Natural killer cell treated with Interleukin-12 subunit alpha and Interleukin-12 subunit beta and Interleukin-15 and Interleukin-18, amount 100 ng/mL, for 72 hours (primary cell): ENCODE results near the gene C1orf226. TPM values are rescaled to one million over a fixed set of nuclear protein-coding genes. Genes with fewer than 3 reads are reported as not detected.

ENCODE experiments used
- ATAC-seq, 2 donors: fragments of 150-1000 bp; cut with Tn5 transposase in 1 of 2; sonication (Bioruptor Pico), chemical (Tn5 transposase) in 1 of 2; 2 replicates each; pipeline ENCODE4 v1.10.0; 2021
- DNase-seq: peaks from one replicate; pipeline ENCODE4 v3.0.0; 2022; ENCODE audit warnings: low spot score
- H3K27ac Mint-ChIP-seq, 2 donors: 1 replicate in 1 of 2; 2 replicates in 1 of 2; pipeline ENCODE4 v1.8.0; 2022; ENCODE audit warnings: mixed read lengths in 2 of 2, mild to moderate bottlenecking in 1 of 2, moderate library complexity in 1 of 2
- H3K27me3 Mint-ChIP-seq, 2 donors: 1 replicate in 1 of 2; 2 replicates in 1 of 2; pipeline ENCODE4 v1.8.0; 2022; ENCODE audit warnings: mixed read lengths in 2 of 2
- H3K36me3 Mint-ChIP-seq: one replicate; pipeline ENCODE4 v1.8.0; 2022; ENCODE audit warnings: mixed read lengths
- H3K4me1 Mint-ChIP-seq, 2 donors: 1 replicate in 1 of 2; 2 replicates in 1 of 2; pipeline ENCODE4 v1.8.0; 2022; ENCODE audit warnings: low read depth in 2 of 2, mixed read lengths in 2 of 2, mild to moderate bottlenecking in 1 of 2
- H3K4me3 Mint-ChIP-seq: one replicate; pipeline ENCODE4 v1.8.0; 2022; ENCODE audit warnings: mixed read lengths
- H3K9me3 Mint-ChIP-seq: 2 replicates; pipeline ENCODE4 v1.8.0; 2022; ENCODE audit warnings: mixed read lengths
- total RNA-seq, 2 donors: library from RNA; stranded (reverse); gene quantifications; one replicate each; pipeline ENCODE4 v1.2.3, GENCODE V29; 2022

The C1orf226 gene
- total RNA-seq, 2 donors from 2014 or later, result not detected

DNA sequence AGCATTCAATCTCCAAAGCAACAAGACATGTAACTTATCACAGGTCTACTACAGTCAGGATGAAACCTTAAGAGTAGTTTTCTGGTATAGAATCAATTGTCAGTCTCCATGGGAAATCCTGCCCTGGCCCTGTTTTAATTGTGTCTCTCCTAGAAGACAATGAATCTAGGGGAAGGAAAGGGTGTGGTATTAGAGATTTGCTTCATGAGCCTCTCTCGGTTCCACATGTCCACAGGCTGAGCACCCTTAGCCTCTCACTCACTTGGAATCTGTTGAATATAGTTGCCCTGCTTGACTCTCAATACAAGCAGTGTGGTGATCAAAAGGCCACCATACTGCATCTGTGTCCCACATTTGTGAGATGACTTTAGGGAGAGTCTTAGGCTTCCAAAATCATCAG lies 22.6 kb upstream of the C1orf226 start:
- Mint-ChIP-seq H3K27ac (no peak overlapping the region), H3K9me3 (no peaks in the 10 kb centered on the region), H3K4me3 (no peak overlapping the region), H3K27me3 (peaks cover 5 to 7% of the 10 kb centered on the region in 2 donors), H3K4me1 (peaks cover 0 to 7% of the 10 kb centered on the region in 2 donors), H3K36me3 (no peaks in the 10 kb centered on the region)
- ATAC-seq (no peak), DNase-seq (no peak)

GRCh38 chr1:162359523-162360236 lies 21.8 kb upstream of the C1orf226 start:
- H3K9me3 Mint-ChIP-seq, result no peaks in the 10 kb centered on the region
- no peak overlapping the region for H3K4me3 Mint-ChIP-seq
- no peak overlapping the region for H3K27ac Mint-ChIP-seq
- no peaks in the 10 kb centered on the region for H3K36me3 Mint-ChIP-seq
- no peak for ATAC-seq
- peaks cover 0 to 7% of the 10 kb centered on the region in 2 donors for H3K4me1 Mint-ChIP-seq
- H3K27me3 Mint-ChIP-seq, result peaks cover 5% of the 10 kb centered on the region in 2 donors
- no peak for DNase-seq

DNA sequence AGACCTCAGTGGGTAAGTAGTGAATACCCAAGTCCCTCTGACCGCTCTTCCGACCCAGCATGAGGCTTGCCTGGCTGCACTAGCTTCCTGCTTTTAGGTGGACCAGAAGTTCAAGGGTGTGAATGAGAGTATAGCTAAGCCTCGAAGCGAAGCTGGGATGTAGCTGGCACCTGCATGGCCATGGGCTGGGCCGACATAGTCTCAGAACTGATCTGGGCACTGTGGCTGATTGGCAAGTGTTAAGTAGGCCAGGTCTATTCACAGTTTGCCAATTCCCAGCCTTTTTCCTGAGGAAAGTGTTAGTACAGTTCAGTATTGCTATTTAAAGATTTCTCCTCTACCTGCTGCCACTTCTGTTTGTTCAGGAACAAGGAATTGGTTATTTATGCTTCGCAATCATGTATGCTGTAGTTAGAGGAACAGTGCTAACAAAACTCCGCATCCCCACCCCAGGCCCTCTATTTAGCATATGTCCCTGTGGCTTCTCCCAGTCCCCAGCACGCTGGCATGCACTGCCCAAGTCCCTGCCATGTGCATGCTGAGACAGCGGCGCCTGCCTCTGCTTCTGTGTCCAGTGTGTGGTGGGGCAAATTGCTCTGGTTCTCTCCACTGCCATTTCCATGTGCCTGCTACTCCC lies 21.2 kb upstream of the C1orf226 start:
- peaks cover 0 to 7% of the 10 kb centered on the region in 2 donors for H3K4me1 Mint-ChIP-seq
- H3K4me3 Mint-ChIP-seq, result no peak overlapping the region
- DNase-seq (no peak), ATAC-seq (peak in 1 of 2 donors; percentile 31)
- no peaks in the 10 kb centered on the region for H3K36me3 Mint-ChIP-seq
- no peak overlapping the region for H3K27ac Mint-ChIP-seq
- no peaks in the 10 kb centered on the region for H3K9me3 Mint-ChIP-seq
- peaks cover 5% of the 10 kb centered on the region in 2 donors for H3K27me3 Mint-ChIP-seq

- Mint-ChIP-seq H3K9me3 (no peaks in the 10 kb centered on the region), H3K4me3 (no peak overlapping the region), H3K27ac (no peak overlapping the region), H3K4me1 (peaks cover 0 to 7% of the 10 kb centered on the region in 2 donors), H3K36me3 (no peaks in the 10 kb centered on the region), H3K27me3 (peaks cover 5% of the 10 kb centered on the region in 2 donors)
- DNase-seq (no peak), ATAC-seq (no peak)
Measured at GRCh38 chr1:162360874-162361260, 20.7 kb upstream of the C1orf226 start.

DNA sequence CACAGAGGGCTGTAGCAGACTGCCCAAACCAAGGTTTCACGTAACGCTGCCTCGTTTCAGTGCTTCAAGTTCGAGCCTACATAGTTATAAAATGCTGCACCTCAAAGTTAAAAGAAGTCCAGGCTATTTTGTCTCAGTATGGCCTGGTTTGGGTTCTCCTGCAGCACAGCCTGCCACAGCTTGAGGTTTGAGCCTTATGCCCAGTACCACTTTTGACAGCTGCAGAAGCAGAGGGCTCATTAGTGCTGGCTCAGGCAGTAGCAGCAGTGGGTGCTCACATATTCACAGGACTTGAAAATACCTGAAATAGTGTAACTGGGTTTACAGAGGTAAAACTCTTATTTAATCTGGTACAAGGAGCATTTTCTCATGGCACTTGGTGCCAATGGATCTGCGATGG lies 20.2 kb upstream of the C1orf226 start:
- Mint-ChIP-seq H3K27ac (no peak overlapping the region), H3K4me1 (peaks cover 0 to 7% of the 10 kb centered on the region in 2 donors), H3K4me3 (no peak overlapping the region), H3K36me3 (no peaks in the 10 kb centered on the region), H3K27me3 (peaks cover 5% of the 10 kb centered on the region in 2 donors), H3K9me3 (no peaks in the 10 kb centered on the region)
- ATAC-seq, result no peak
- no peak for DNase-seq

- DNase-seq, result no peak
- peak overlapping the region in 1 of 2 donors; percentile 61 for H3K27ac Mint-ChIP-seq
- no peaks in the 10 kb centered on the region for H3K27me3 Mint-ChIP-seq
- no peaks in the 10 kb centered on the region for H3K4me1 Mint-ChIP-seq
- no peaks in the 10 kb centered on the region for H3K9me3 Mint-ChIP-seq
- no peaks in the 10 kb centered on the region for H3K36me3 Mint-ChIP-seq
- no peak for ATAC-seq
- no peak overlapping the region for H3K4me3 Mint-ChIP-seq
Measured at GRCh38 chr1:162363823-162364222, 17.7 kb upstream of the C1orf226 start.

- Mint-ChIP-seq H3K9me3 (no peaks in the 10 kb centered on the region), H3K4me3 (no peak overlapping the region), H3K27me3 (no peaks in the 10 kb centered on the region), H3K27ac (peak overlapping the region in 1 of 2 donors; percentile 61), H3K36me3 (no peaks in the 10 kb centered on the region), H3K4me1 (no peaks in the 10 kb centered on the region)
- DNase-seq, result no peak
- no peak for ATAC-seq
Measured at GRCh38 chr1:162364498-162364897, 17.0 kb upstream of the C1orf226 start.

DNA sequence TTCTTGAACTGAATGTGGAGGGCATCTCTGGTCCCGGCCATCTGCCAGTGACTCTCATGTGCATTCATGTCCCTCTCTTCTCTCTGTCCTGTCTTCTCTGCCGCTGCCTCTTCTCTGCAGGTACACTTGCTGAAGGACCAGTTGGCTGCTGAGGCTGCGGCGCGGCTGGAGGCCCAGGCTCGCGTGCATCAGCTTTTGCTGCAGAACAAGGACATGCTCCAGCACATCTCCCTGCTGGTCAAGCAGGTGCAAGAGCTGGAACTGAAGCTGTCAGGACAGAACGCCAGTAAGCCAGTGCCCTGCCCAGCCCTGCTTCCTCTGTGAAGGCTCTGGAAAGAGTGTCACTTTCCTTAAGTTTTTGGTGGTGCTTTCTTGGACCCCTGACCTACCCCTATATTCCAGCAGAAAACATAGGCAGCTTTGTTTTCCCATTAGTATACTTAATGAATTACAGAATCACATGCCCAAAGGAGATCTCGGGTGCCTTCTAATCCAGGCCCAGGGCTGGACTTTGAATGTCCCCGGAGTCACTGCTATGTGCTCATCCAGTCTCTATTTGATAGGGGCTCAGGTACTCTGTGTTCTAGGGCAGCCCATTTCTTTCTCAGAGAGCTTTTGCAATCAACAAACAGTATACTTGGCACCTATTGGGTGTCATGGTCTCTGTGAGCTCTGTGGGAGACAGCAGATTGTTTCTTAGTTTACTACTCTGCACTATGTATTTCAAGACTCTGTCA lies 16.1 kb upstream of the C1orf226 start:
- Mint-ChIP-seq H3K4me3 (no peak overlapping the region), H3K27ac (no peak overlapping the region)

DNA sequence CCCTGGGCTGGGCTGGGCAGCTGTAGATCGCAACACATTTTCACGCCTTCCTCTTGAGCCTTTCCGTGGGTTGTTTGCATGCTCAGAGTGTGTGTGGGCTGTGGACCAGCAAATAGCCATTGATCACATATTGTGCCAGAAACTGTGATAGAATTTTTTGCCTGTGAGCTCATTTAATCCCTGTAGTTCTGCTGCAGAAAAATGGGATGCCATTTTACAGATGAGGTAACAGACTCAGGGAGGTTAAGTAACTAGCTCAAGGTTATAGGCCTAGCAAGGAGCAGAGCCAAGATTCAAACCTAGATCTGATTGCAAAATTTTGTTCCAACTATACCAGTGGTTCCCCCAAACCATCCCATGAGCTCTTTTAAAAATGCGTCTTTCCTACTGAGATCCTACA lies 15.4 kb upstream of the C1orf226 start:
- Mint-ChIP-seq H3K27ac (no peak overlapping the region), H3K9me3 (no peaks in the 10 kb centered on the region), H3K36me3 (no peaks in the 10 kb centered on the region), H3K4me1 (no peaks in the 10 kb centered on the region), H3K27me3 (no peaks in the 10 kb centered on the region), H3K4me3 (no peak overlapping the region)
- ATAC-seq (no peak), DNase-seq (no peak)

More for the DNA sequence above, 16.1 kb upstream of the C1orf226 start:
- H3K4me1 Mint-ChIP-seq, result no peaks in the 10 kb centered on the region
- no peaks in the 10 kb centered on the region for H3K27me3 Mint-ChIP-seq
- DNase-seq, result no peak
- ATAC-seq, result no peak
- H3K36me3 Mint-ChIP-seq, result no peaks in the 10 kb centered on the region
- H3K9me3 Mint-ChIP-seq, result no peaks in the 10 kb centered on the region

DNA sequence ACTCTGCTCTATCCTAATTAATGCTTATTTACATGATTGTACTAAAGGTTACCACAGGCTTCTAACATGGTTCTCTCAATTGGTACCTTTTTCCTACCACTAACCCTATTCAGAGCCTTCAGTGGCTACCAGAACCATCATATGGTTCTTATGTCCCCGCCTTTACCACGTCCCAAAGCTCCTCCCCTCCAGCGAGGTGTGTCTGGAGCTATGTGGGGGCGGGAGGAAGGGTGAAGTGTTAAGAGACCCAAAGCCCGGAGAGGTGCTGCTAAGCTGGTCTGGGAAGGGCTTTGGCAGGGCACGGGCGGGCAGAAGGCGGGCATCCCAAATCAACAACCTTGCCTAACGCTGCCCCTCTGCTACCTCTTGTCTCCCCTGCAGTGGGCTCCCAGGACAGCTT lies 14.9 kb upstream of the C1orf226 start:
- Mint-ChIP-seq H3K27me3 (no peaks in the 10 kb centered on the region), H3K9me3 (no peaks in the 10 kb centered on the region), H3K4me1 (peaks cover 0 to under 1% of the 10 kb centered on the region in 2 donors), H3K4me3 (peak overlapping the region; percentile 70), H3K27ac (no peak overlapping the region), H3K36me3 (no peaks in the 10 kb centered on the region)
- ATAC-seq (peak in 1 of 2 donors; percentile 47), DNase-seq (no peak)

GRCh38 chr1:162367073-162367472 lies 14.5 kb upstream of the C1orf226 start:
- Mint-ChIP-seq H3K4me1 (peaks cover 0 to 3% of the 10 kb centered on the region in 2 donors), H3K36me3 (no peaks in the 10 kb centered on the region), H3K4me3 (peak overlapping the region; percentile 70), H3K9me3 (no peaks in the 10 kb centered on the region), H3K27ac (no peak overlapping the region), H3K27me3 (no peaks in the 10 kb centered on the region)
- peak in 1 of 2 donors; percentile 63 for ATAC-seq
- DNase-seq, result no peak

DNA sequence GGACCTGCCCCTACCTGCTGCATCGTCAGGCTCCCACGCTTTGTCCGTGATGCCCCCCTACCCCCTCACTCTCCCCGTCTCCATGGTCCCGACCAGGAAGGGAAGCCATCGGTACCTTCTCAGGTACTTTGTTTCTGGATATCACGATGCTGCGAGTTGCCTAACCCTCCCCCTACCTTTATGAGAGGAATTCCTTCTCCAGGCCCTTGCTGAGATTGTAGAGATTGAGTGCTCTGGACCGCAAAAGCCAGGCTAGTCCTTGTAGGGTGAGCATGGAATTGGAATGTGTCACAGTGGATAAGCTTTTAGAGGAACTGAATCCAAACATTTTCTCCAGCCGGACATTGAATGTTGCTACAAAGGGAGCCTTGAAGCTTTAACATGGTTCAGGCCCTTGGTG lies 13.8 kb upstream of the C1orf226 start:
- Mint-ChIP-seq H3K4me3 (no peak overlapping the region), H3K36me3 (no peaks in the 10 kb centered on the region), H3K27ac (no peak overlapping the region), H3K4me1 (peaks cover 4 to 8% of the 10 kb centered on the region in 2 donors), H3K27me3 (peaks cover 0 to 2% of the 10 kb centered on the region in 2 donors), H3K9me3 (no peaks in the 10 kb centered on the region)
- no peak for ATAC-seq
- no peak for DNase-seq

DNA sequence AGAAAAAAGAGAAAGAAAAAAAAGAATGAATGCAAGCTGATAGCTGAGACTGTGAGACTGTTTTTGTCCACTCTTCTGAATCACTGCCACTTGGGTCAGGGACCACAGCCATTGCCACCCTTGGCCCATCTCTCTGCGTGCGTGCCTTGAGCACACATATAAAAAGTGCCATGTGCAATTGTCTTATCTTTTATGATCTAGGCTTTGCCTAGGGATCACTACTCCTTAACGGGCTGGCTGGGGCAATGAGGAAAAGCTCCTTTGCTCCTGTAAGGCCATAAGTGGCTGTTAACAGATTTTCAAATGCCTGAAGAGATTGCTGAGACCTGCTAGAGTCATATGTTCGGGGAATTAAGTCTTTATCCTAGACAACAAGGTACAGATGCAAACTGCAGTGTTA lies 13.1 kb upstream of the C1orf226 start:
- ATAC-seq, result no peak
- Mint-ChIP-seq H3K27me3 (peaks cover 0 to 2% of the 10 kb centered on the region in 2 donors), H3K27ac (no peak overlapping the region), H3K4me1 (peaks cover 6 to 10% of the 10 kb centered on the region in 2 donors), H3K4me3 (no peak overlapping the region), H3K36me3 (no peaks in the 10 kb centered on the region), H3K9me3 (no peaks in the 10 kb centered on the region)
- DNase-seq, result no peak

- Mint-ChIP-seq H3K27ac (no peak overlapping the region), H3K36me3 (no peaks in the 10 kb centered on the region)
Measured at GRCh38 chr1:162369571-162369970, 12.0 kb upstream of the C1orf226 start.

More at GRCh38 chr1:162369571-162369970, 12.0 kb upstream of the C1orf226 start:
- H3K4me3 Mint-ChIP-seq, result no peak overlapping the region
- peaks cover 6 to 10% of the 10 kb centered on the region in 2 donors for H3K4me1 Mint-ChIP-seq
- no peak for DNase-seq
- no peaks in the 10 kb centered on the region for H3K9me3 Mint-ChIP-seq
- peaks cover 0 to 2% of the 10 kb centered on the region in 2 donors for H3K27me3 Mint-ChIP-seq
- no peak for ATAC-seq
